T-helper 17 cell (primary cell): ENCODE data around the gene SNX24. TPM values are rescaled to one million over a fixed set of nuclear protein-coding genes. Genes with fewer than 3 reads are reported as not detected.
"Not testable (repeated sequence)": the region's sequence is repeated elsewhere in the genome, so short reads cannot be mapped to it uniquely, and the experiment has no call there.

Experiments used
- ATAC-seq: fragments of 150-1000 bp; cut with Tn5 transposase; 2 replicates; pipeline ENCODE4 v1.10.0; 2021; ENCODE audit warnings: mild to moderate bottlenecking, moderate library complexity
- DNase-seq, 3 donors: peaks; one replicate each; pipeline versions ENCODE4 v3.0.0 to v3.0.0-alpha.2; 2020 to 2021
- H3K9me3 ChIP-seq: one replicate; pipeline ENCODE4 v1.7.0; 2013; ENCODE audit warnings: low read length, mild to moderate bottlenecking; ENCODE audit not compliant: control insufficient read depth, poor library complexity, severe bottlenecking
- H3K27ac Mint-ChIP-seq: one replicate; pipeline ENCODE4 v1.8.0; 2022; ENCODE audit warnings: mild to moderate bottlenecking, moderate library complexity, mixed read lengths
- H3K27me3 Mint-ChIP-seq: one replicate; pipeline ENCODE4 v1.8.0; 2022; ENCODE audit warnings: mixed read lengths
- H3K36me3 Mint-ChIP-seq: one replicate; pipeline ENCODE4 v1.8.0; 2022; ENCODE audit warnings: low read depth, mixed read lengths
- H3K4me1 Mint-ChIP-seq: one replicate; pipeline ENCODE4 v1.8.0; 2022; ENCODE audit warnings: mild to moderate bottlenecking, mixed read lengths
- H3K4me3 Mint-ChIP-seq: one replicate; pipeline ENCODE4 v1.8.0; 2022; ENCODE audit warnings: mild to moderate bottlenecking, moderate library complexity, mixed read lengths
- total RNA-seq, 4 donors: library from RNA in 2 of 4; stranded (reverse) in 2 of 4; gene quantifications; one replicate each; pipeline ENCODE4 v1.2.3 and lab custom pipeline; 2022 to 2026

SNX24 gene
- total RNA-seq, 2 donors from 2014 or later = 7.3 to 7.7 TPM

DNA sequence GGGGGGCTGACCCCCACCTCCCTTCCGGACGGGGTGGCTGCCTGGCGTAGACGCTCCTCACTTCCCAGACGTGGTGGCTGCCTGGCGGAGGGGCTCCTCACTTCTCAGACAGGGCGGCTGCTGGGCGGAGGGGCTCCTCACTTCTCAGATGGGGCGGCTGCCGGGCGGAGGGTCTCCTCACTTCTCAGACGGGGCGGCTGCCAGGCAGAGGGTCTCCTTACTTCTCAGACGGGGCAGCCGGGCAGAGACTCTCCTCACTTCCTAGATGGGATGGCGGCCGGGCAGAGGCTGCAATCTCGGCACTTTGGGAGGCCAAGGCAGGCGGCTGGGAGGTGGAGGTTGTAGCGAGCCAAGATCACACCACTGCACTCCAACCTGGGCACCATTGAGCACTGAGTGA is 68.0 kb downstream of the SNX24 start:
- H3K9me3 ChIP-seq, H3K36me3 Mint-ChIP-seq, H3K27ac Mint-ChIP-seq, H3K27me3 Mint-ChIP-seq, DNase-seq, ATAC-seq, H3K4me3 Mint-ChIP-seq, H3K4me1 Mint-ChIP-seq: not testable (repeated sequence)

DNA sequence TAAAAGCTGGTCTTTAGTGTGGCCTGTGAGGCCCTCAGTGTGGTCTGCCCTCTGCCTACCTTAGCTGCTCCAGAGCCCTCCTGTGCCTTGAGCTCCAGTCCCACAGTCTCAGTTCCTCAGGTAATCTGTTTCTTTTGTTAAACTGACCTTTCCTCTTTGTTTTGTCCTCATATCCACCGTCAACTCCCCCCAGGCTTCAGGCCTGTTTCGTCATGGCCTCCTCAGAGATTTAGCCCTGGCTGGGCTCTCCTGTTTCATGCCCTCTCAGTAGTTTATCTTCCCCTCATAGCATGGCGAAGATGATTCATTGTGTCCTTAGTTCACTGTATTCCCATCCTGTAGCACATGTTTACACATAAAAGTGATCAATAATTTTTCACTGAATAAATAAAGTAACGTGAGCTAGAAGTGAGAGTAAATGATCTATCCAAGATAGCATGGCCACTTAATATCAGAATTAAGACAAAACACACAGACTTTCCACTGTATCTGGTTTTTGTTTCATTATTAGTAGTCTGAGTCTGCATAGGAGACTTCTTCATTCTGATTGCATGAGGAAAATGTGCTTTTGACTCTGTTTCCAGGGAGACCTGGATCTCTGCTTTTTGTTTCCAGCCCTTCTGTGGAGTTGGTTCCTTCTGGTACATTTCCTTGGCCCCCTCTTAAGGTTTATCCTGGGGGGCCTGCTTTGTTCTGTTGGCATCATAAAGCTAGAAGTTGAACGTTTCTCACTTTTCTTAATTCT is 70.5 kb downstream of the SNX24 start:
- no peak overlapping the region for H3K27ac Mint-ChIP-seq
- H3K27me3 Mint-ChIP-seq = no peaks in the 10 kb centered on the region
- H3K9me3 ChIP-seq = no peaks in the 10 kb centered on the region
- ATAC-seq (no peak), DNase-seq (no peak)
- H3K4me3 Mint-ChIP-seq = no peak overlapping the region
- H3K36me3 Mint-ChIP-seq = peaks cover 3% of the 10 kb centered on the region
- peaks cover 8% of the 10 kb centered on the region for H3K4me1 Mint-ChIP-seq

DNA sequence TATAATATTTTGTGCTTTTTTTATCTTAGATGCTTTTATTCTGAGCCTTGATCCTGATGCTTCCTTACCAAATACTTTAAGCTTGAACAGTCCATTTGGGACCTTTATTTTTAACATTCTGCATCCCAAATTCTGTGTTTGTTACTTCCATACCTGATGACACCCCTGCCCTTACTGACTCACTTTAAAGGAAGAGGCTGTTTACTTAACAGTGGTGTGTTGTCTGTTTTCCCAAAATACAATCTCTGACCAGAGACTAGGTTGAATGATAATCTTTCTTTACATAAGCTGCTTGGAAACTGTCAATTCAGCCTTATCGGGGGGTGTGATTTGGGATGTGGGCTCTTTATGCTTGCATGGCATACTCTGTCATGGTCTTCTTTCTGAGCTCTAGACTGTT is 71.1 kb downstream of the SNX24 start:
- Mint-ChIP-seq H3K4me1 (peaks cover 8% of the 10 kb centered on the region), H3K36me3 (peaks cover 3% of the 10 kb centered on the region), H3K27me3 (no peaks in the 10 kb centered on the region), H3K27ac (peak overlapping the region; percentile 47), H3K4me3 (no peak overlapping the region)
- H3K9me3 ChIP-seq = no peaks in the 10 kb centered on the region
- no peak for DNase-seq
- no peak for ATAC-seq

DNA sequence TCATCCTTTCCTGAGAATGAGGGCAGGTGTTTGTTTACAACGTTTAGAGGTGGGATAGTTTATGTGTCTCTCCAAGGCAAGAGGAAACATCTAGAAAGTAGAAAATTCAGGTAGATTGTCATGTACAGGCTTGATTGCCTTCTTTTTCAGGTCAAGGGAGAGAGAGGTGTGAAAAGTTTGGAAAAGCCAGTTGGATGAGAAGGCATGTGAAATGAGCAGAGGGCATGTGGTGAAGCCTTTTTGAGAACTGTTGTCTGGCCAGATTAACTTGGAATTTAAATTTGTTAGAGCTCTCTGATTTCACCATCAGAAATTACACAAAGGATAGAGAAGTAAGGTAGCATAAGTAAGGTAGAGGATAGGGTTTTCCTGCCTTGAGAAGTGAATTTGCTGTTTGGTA is 74.6 kb downstream of the SNX24 start:
- H3K4me3 Mint-ChIP-seq = no peak overlapping the region
- H3K36me3 Mint-ChIP-seq = peaks cover 3% of the 10 kb centered on the region
- ATAC-seq (no peak), DNase-seq (no peak)
- no peaks in the 10 kb centered on the region for H3K27me3 Mint-ChIP-seq
- H3K9me3 ChIP-seq = no peaks in the 10 kb centered on the region
- peaks cover 10% of the 10 kb centered on the region for H3K4me1 Mint-ChIP-seq
- no peak overlapping the region for H3K27ac Mint-ChIP-seq

DNA sequence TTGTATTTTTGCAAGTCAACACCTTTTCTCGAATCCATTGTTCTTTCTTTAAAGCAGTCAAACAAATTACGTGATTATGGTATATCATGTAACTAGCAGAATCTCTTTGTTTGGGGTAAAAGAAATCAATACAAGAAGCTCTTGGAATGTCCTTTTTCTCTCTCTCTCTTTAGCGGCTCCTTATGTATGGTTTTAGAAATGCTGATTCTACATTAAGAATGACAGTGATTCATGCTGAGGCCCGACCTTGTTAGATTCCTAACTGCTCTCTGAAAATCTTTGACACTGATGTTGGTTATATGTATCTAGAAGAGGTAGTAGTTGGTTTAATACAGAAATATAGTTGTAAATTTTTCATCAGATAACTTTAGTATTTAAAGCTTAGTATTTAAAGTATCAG is 76.4 kb downstream of the SNX24 start:
- no peak overlapping the region for H3K27ac Mint-ChIP-seq

DNA sequence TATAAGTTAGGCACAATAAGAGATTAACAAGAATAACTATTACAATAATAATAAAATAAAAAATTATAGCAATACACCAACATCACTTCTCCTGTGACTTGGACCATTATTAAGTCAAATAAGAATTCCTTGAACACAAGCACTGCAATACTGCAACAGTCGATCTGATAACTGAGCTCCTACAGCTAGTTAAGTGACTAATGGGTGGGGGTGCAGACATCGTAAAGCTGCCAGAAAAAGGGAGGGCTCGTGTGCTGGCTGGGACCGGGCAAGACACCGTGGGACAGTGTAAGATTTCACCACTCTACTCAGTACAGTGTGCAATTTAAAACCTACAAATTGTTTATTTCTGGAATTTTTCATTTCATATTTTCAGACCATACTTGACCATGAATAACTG is 78.8 kb downstream of the SNX24 start:
- peaks cover 5% of the 10 kb centered on the region for H3K36me3 Mint-ChIP-seq
- H3K4me1 Mint-ChIP-seq = peaks cover 15% of the 10 kb centered on the region

More for the DNA sequence above, 76.4 kb downstream of the SNX24 start:
- Mint-ChIP-seq H3K4me3 (no peak overlapping the region), H3K36me3 (peaks cover 5% of the 10 kb centered on the region), H3K27me3 (no peaks in the 10 kb centered on the region), H3K4me1 (peaks cover 10% of the 10 kb centered on the region)
- no peaks in the 10 kb centered on the region for H3K9me3 ChIP-seq
- ATAC-seq (no peak), DNase-seq (no peak)

DNA sequence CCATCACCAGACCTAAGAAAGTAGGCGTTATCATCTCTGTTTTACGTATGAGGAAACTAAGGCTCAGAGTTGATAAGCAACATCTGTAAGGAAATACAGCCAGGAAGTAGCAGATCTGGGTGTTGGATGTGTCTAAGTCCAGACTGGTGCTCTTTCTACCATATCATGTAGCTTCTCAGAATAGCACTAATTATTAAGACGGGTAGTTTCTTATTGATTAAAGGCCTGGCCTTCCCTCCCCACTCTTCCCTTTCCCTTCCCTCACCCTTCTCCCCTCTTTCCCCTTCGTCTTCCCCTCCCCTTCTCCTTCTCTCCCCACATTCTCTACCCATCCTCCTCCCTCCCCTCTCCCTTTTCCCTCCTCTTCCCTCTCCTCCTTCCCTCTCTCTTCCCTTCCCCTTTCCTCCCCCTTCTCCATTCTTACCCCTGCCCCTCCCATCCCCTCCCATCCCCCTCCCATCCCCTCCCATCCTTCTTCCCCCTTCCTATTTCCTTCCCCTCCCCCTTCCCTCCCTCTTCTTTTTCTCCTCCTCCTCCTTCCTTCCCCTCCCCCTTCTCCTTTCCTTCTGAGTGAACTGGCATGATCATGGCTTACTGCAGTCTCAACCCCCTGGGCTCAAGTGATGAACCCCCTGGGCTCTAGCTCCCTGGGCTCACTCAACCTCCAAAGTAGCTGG is 79.4 kb downstream of the SNX24 start:
- DNase-seq = no peak
- H3K27ac Mint-ChIP-seq = no peak overlapping the region
- H3K9me3 ChIP-seq = no peaks in the 10 kb centered on the region
- no peak overlapping the region for H3K4me3 Mint-ChIP-seq
- H3K36me3 Mint-ChIP-seq = peaks cover 5% of the 10 kb centered on the region
- peaks cover 13% of the 10 kb centered on the region for H3K4me1 Mint-ChIP-seq
- ATAC-seq = no peak
- H3K27me3 Mint-ChIP-seq = no peaks in the 10 kb centered on the region

More for the DNA sequence above, 78.8 kb downstream of the SNX24 start:
- H3K9me3 ChIP-seq = no peaks in the 10 kb centered on the region
- no peaks in the 10 kb centered on the region for H3K27me3 Mint-ChIP-seq
- ATAC-seq = no peak
- DNase-seq = no peak
- no peak overlapping the region for H3K4me3 Mint-ChIP-seq
- no peak overlapping the region for H3K27ac Mint-ChIP-seq

DNA sequence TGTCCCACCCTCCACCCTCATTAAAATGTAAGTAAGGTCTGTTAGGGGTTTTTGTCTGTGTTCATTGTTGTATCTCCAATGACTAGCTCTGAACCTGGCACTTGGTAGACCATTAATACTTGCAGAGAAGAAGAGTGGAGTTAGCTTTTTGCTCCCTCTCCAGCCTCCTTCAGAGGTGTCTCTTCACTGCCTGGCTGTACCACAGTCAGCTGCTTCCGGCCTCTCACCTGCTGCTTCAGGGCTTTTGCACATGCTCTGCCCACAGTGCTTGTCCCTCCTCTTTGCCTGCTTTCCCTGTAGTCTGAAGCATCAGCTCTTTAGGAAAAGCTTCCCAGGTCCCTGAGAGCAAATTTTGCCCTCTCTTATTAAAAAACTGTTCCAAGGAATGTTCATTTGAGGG is 83.6 kb downstream of the SNX24 start:
- ATAC-seq (no peak), DNase-seq (no peak)
- H3K27me3 Mint-ChIP-seq = no peaks in the 10 kb centered on the region
- no peaks in the 10 kb centered on the region for H3K9me3 ChIP-seq
- H3K4me3 Mint-ChIP-seq = no peak overlapping the region
- peaks cover 13% of the 10 kb centered on the region for H3K4me1 Mint-ChIP-seq
- H3K36me3 Mint-ChIP-seq = peaks cover 5% of the 10 kb centered on the region
- H3K27ac Mint-ChIP-seq = no peak overlapping the region

DNA sequence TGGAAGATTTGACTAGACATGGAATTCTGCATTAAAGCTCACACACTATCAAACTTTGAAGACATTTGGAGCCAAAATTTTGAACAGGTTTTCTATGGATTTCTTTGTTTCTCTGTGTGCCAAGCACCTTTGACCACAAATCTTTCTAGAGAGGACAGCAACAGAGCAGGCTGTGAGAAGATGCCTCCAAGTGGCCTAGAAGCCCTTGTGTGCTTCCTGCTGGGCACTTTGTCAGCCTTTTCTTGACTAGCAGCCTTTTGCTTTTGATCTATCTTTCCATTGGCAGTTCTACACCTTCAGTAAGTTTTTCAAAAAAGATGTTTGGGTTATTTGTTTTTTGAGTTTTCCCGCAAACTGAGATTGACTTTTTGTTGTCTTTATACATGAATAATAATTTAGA is 84.6 kb downstream of the SNX24 start:
- H3K27ac Mint-ChIP-seq = no peak overlapping the region
- H3K9me3 ChIP-seq = no peaks in the 10 kb centered on the region
- ATAC-seq (no peak), DNase-seq (no peak)
- no peak overlapping the region for H3K4me3 Mint-ChIP-seq
- peaks cover 5% of the 10 kb centered on the region for H3K36me3 Mint-ChIP-seq
- H3K27me3 Mint-ChIP-seq = no peaks in the 10 kb centered on the region
- peaks cover 10% of the 10 kb centered on the region for H3K4me1 Mint-ChIP-seq

DNA sequence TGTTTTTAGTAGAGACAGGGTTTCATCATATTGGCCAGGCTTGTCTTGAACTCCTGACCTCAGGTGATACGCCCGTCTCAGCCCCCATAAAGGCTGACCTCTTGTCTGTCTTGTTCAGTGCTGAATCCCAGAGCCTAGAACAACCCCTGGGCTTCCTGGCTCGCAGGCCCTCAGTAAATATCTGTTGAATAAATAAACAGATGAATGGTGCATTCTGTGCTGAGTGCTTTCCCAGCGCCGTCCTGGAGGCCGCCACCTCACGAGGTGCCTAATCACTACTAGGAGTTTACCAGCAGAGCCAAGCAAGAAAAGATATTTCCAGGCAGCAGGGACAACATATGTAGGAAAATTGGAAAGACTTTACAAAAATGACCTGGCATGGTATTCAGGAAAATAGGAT is 88.5 kb downstream of the SNX24 start:
- H3K27me3 Mint-ChIP-seq = no peaks in the 10 kb centered on the region
- no peak overlapping the region for H3K4me3 Mint-ChIP-seq
- peaks cover 2% of the 10 kb centered on the region for H3K4me1 Mint-ChIP-seq
- H3K27ac Mint-ChIP-seq = no peak overlapping the region
- no peaks in the 10 kb centered on the region for H3K9me3 ChIP-seq
- no peak for ATAC-seq
- DNase-seq = no peak
- H3K36me3 Mint-ChIP-seq = no peaks in the 10 kb centered on the region

DNA sequence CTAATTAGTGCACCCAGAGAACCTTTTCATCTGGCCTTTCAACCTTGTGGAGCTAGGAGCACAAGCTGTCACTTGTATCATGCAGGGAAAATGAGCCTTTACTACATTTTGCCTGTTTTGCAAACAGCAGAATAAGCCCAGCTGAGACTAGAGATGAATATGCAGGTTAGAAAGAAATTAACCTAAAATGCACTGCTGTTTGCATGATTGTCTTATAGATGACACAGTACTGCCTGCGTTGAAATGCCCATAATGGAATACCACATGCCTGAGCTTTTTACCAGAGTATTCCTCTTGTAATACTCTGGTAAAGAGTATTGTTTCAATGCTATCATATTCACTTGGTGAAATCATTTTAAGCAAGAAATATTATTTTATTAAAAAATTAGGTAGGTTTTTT is 90.7 kb downstream of the SNX24 start:
- no peaks in the 10 kb centered on the region for H3K4me1 Mint-ChIP-seq
- no peak overlapping the region for H3K27ac Mint-ChIP-seq
- peaks cover 3% of the 10 kb centered on the region for H3K36me3 Mint-ChIP-seq
- ATAC-seq (no peak), DNase-seq (no peak)
- H3K9me3 ChIP-seq = no peaks in the 10 kb centered on the region
- H3K4me3 Mint-ChIP-seq = no peak overlapping the region
- no peaks in the 10 kb centered on the region for H3K27me3 Mint-ChIP-seq

DNA sequence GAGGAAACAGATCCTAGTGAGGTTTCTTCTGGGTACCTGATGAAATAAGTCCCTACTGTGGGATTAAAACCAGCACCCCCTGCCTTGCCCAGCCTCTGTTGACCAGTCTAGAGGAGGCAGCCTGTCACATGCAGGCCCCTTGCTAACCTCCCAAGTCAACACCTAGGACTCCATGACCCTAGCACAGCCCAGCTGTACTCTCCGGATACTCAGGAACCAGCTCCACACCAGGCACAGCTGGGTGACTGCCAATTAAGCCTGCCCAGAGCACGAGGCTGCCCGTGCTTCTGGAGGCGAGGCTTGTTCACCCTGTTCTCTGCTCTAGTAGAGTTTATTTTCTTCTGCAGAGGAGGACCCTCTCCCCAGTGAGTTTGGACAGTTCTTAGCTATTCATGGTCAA is 92.5 kb downstream of the SNX24 start:
- no peak for ATAC-seq
- Mint-ChIP-seq H3K27ac (no peak overlapping the region), H3K27me3 (no peaks in the 10 kb centered on the region), H3K36me3 (peaks cover 6% of the 10 kb centered on the region), H3K4me3 (no peak overlapping the region), H3K4me1 (peaks cover 2% of the 10 kb centered on the region)
- no peak for DNase-seq
- no peaks in the 10 kb centered on the region for H3K9me3 ChIP-seq

DNA sequence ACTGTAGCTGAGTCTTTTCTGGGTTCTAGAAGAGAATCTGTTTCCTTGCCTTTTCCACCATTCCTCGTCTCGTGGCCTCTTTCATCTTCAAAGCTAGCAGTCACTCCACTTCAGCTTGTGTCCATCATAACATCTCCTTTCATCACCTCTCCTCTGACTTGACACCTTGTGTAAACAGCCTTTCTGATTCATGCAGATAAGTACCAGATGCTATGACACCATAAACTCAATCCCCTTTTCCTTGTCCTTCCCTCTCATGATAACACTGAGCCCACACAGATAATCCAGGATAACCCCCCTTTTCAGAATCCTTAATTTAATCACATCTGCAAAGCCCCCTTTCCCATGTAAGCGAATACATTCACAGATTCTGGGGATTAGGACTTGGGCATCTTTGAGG is 95.5 kb downstream of the SNX24 start:
- Mint-ChIP-seq H3K27ac (no peak overlapping the region), H3K4me1 (peaks cover 5% of the 10 kb centered on the region), H3K4me3 (no peak overlapping the region), H3K27me3 (no peaks in the 10 kb centered on the region), H3K36me3 (peaks cover 8% of the 10 kb centered on the region)
- ATAC-seq (no peak), DNase-seq (no peak)
- H3K9me3 ChIP-seq = no peaks in the 10 kb centered on the region

DNA sequence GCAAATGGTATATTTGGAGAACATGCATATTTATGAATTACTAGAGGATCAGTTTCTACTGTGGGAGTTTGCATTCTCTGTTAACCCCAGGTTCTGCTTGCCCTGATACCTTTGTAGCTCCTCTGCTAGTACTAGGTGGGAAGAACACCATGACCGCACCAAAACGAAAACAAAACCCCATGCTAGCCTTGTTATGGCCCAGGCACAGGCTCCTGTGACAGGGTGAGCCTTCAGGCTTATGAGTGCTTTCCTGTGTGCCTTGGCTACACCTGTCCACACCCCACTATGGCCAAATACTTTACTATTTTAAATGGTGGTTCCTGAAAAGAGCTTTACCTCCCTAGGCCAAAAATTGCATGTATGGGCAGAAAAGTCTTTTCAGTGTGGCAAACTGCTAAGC is 96.3 kb downstream of the SNX24 start:
- ATAC-seq = no peak
- Mint-ChIP-seq H3K27ac (no peak overlapping the region), H3K27me3 (no peaks in the 10 kb centered on the region), H3K4me3 (no peak overlapping the region), H3K36me3 (peaks cover 8% of the 10 kb centered on the region), H3K4me1 (peaks cover 5% of the 10 kb centered on the region)
- no peaks in the 10 kb centered on the region for H3K9me3 ChIP-seq
- no peak for DNase-seq
